DND-41 (cell line): ENCODE measurements around the gene RHOD.

ENCODE experiments used
- EZH2 ChIP-seq: IDR thresholded peaks from 3 replicates; pipeline ENCODE4 v1.6.1; 2012; ENCODE audit warnings: borderline replicate concordance, low read depth, mild to moderate bottlenecking, moderate library complexity, low read length, inconsistent platforms; ENCODE audit not compliant: severe bottlenecking
- TF ChIP-seq, protein P1 (sequence below): IDR thresholded peaks from 2 replicates; pipeline ENCODE4 v1.5.1; 2012; ENCODE audit warnings: borderline replicate concordance, low read length, moderate library complexity, mild to moderate bottlenecking; ENCODE audit not compliant: poor library complexity, severe bottlenecking; ENCODE audit errors: extremely low read depth

DNA sequence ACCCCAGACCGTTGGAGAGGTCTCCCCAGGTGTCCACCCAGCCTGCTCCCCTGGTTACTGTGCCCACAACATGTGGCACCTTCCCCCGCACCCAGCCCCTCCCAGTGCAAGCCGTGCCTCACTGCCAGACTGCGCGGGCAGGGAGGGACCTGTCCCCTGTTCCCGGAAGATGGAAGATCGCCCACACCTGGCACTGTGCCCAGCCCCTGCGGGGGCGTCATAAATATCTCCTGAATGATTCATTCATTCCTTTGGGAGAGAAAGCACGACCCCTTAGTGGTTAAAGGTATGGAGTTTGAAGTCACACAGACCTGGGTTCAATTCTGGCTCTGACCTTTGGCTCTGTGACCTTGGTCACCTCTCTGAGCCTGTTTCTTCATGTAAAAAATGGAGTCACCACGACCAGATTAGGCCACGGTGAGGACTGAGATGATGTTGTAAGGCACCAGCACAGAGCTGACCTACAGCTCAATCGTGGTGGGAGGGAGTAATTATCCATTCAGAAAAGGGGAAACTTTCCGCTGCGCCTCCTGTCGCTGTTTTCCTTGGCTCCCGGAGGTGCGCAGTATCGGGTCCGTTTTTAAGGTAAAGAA, 34.2 kb upstream of the RHOD start:
- TF ChIP-seq EZH2 = no peak
- TF ChIP-seq, protein P1, sequence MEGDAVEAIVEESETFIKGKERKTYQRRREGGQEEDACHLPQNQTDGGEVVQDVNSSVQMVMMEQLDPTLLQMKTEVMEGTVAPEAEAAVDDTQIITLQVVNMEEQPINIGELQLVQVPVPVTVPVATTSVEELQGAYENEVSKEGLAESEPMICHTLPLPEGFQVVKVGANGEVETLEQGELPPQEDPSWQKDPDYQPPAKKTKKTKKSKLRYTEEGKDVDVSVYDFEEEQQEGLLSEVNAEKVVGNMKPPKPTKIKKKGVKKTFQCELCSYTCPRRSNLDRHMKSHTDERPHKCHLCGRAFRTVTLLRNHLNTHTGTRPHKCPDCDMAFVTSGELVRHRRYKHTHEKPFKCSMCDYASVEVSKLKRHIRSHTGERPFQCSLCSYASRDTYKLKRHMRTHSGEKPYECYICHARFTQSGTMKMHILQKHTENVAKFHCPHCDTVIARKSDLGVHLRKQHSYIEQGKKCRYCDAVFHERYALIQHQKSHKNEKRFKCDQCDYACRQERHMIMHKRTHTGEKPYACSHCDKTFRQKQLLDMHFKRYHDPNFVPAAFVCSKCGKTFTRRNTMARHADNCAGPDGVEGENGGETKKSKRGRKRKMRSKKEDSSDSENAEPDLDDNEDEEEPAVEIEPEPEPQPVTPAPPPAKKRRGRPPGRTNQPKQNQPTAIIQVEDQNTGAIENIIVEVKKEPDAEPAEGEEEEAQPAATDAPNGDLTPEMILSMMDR = no peak
